IMR-90 (cell line): ENCODE measurements around the gene KLLN. TPM values are rescaled to one million over a fixed set of nuclear protein-coding genes. Genes with fewer than 3 reads are reported as not detected.
A peak's percentile ranks its signal among the peaks of the same experiment; 100 is the strongest.

Experiments used
- ATAC-seq: fragments of 200-7000 bp; cut with Tn5 transposase; 2 replicates; pipeline ENCODE4 v1.9.1; 2020; ENCODE audit warnings: low read depth, mild to moderate bottlenecking, moderate library complexity
- BruUV-seq: library from RNA; stranded (reverse); fragments of 400-500 nt; replicated peaks from 2 replicates; lab custom pipeline; 2021; lab: Mats Ljungman, UMichigan
- CTCF ChIA-PET: fragments of 300-600 bp; formaldehyde crosslinking; extraction: SDS; loops from one replicate; lab custom pipeline; 2021; ENCODE audit warnings: antibody characterized with exemption; lab: Yijun Ruan, JAX
- POLR2A ChIA-PET: fragments of 300-600 bp; sonication (Branson Sonifier 250); formaldehyde crosslinking; loops from one replicate; lab custom pipeline; 2022; ENCODE audit warnings: antibody characterized with exemption; ENCODE audit not compliant: unreplicated experiment; lab: Charles Lee
- DNase-seq: peaks from one replicate; pipeline ENCODE4 v3.0.0; 2013
- H2AFZ ChIP-seq: replicated peaks from 2 replicates; pipeline ENCODE3; 2013; ENCODE audit warnings: low read length, mild to moderate bottlenecking; ENCODE audit not compliant: poor library complexity
- H2AK5ac ChIP-seq: 2 replicates; pipeline ENCODE4 v1.6.1; 2013; ENCODE audit warnings: low read depth, low read length, inconsistent platforms
- H2AK9ac ChIP-seq: replicated peaks from 2 replicates; pipeline ENCODE3; 2013; ENCODE audit warnings: mild to moderate bottlenecking, low read depth, low read length, moderate library complexity; ENCODE audit not compliant: poor library complexity
- H2BK120ac ChIP-seq: 2 replicates; pipeline ENCODE4 v1.6.1; 2013; ENCODE audit warnings: low read depth, low read length, inconsistent platforms
- H2BK15ac ChIP-seq: 3 replicates; pipeline ENCODE4 v1.6.1; 2013; ENCODE audit warnings: low read depth, low read length, inconsistent platforms
- H2BK20ac ChIP-seq: 2 replicates; pipeline ENCODE4 v1.6.1; 2013; ENCODE audit warnings: low read depth, mild to moderate bottlenecking, inconsistent platforms, low read length, moderate library complexity
- H2BK5ac ChIP-seq: 2 replicates; pipeline ENCODE4 v1.6.1; 2013; ENCODE audit warnings: mild to moderate bottlenecking, low read depth, low read length, inconsistent platforms; ENCODE audit not compliant: poor library complexity, severe bottlenecking
- H3K14ac ChIP-seq: replicated peaks from 2 replicates; pipeline ENCODE4 v1.6.1; 2013; ENCODE audit warnings: low read depth, low read length, inconsistent platforms
- H3K18ac ChIP-seq: 2 replicates; pipeline ENCODE4 v1.6.1; 2013; ENCODE audit warnings: low read depth, low read length, control low read depth
- H3K23ac ChIP-seq: 2 replicates; pipeline ENCODE4 v1.6.1; 2013; ENCODE audit warnings: low read depth, low read length, inconsistent platforms
- H3K27ac ChIP-seq: 2 replicates; pipeline ENCODE4 v1.5.1; 2013; ENCODE audit warnings: mild to moderate bottlenecking, control low read depth, low read length; ENCODE audit not compliant: insufficient read depth
- H3K27me3 ChIP-seq: 2 replicates; pipeline ENCODE4 v1.6.1; 2013; ENCODE audit warnings: low read length; ENCODE audit not compliant: control insufficient read depth, insufficient read depth
- H3K36me3 ChIP-seq: 2 replicates; pipeline ENCODE4 v1.6.1; 2013; ENCODE audit warnings: low read length, mixed read lengths; ENCODE audit not compliant: control insufficient read depth, insufficient read depth
- H3K4ac ChIP-seq: 2 replicates; pipeline ENCODE4 v1.6.1; 2013; ENCODE audit warnings: low read depth, low read length, inconsistent platforms
- H3K4me1 ChIP-seq: 2 replicates; pipeline ENCODE4 v1.6.1; 2013; ENCODE audit warnings: low read length, mixed read lengths; ENCODE audit not compliant: control insufficient read depth, insufficient read depth
- H3K4me2 ChIP-seq: 2 replicates; pipeline ENCODE4 v1.6.1; 2013; ENCODE audit warnings: low read depth, mild to moderate bottlenecking, control low read depth, low read length, moderate library complexity
- H3K4me3 ChIP-seq: 2 replicates; pipeline ENCODE4 v1.5.1; 2013; ENCODE audit warnings: low read depth, mild to moderate bottlenecking, control low read depth, low read length, moderate library complexity; ENCODE audit not compliant: insufficient read depth
- H3K56ac ChIP-seq: 2 replicates; pipeline ENCODE4 v1.6.1; 2013; ENCODE audit warnings: low read length, inconsistent platforms; ENCODE audit not compliant: insufficient read depth; ENCODE audit errors: extremely low read depth
- H3K79me1 ChIP-seq, 2 experiments: 2 replicates each; pipeline ENCODE4 v1.6.1; 2013; ENCODE audit warnings: low read length in 2 of 2, inconsistent platforms in 1 of 2, low read depth in 1 of 2
- H3K9ac ChIP-seq: 2 replicates; pipeline ENCODE4 v1.6.1; 2013; ENCODE audit warnings: low read depth, low read length, control low read depth
- H3K9me1 ChIP-seq: 2 replicates; pipeline ENCODE4 v1.6.1; 2013; ENCODE audit warnings: low read length, inconsistent platforms; ENCODE audit not compliant: insufficient read depth
- H3K9me3 ChIP-seq: 2 replicates; pipeline ENCODE4 v1.6.1; 2013; ENCODE audit warnings: low read length; ENCODE audit not compliant: control insufficient read depth, insufficient read depth
- H4K20me1 ChIP-seq: 2 replicates; pipeline ENCODE4 v1.6.1; 2013; ENCODE audit warnings: low read length, inconsistent platforms; ENCODE audit not compliant: insufficient read depth
- H4K5ac ChIP-seq: 2 replicates; pipeline ENCODE4 v1.6.1; 2013; ENCODE audit warnings: mild to moderate bottlenecking, low read depth, low read length, control low read depth
- H4K8ac ChIP-seq, 2 experiments: 2 replicates each; pipeline ENCODE4 v1.6.1; 2013; ENCODE audit warnings: low read depth in 2 of 2, low read length in 2 of 2, control low read depth in 1 of 2, inconsistent platforms in 1 of 2
- H4K91ac ChIP-seq: 2 replicates; pipeline ENCODE4 v1.6.1; 2013; ENCODE audit warnings: low read depth, low read length, inconsistent platforms; ENCODE audit not compliant: insufficient read depth
- BHLHE40 ChIP-seq: fragments of 150-350 bp; IDR thresholded peaks from 2 replicates; pipeline ENCODE4 v1.6.1; 2016; ENCODE audit warnings: mild to moderate bottlenecking, low read depth, low read length
- CEBPB ChIP-seq: IDR thresholded peaks from 2 replicates; pipeline ENCODE4 v1.6.1; 2012; ENCODE audit warnings: low read depth, low read length, improper control_type of control experiment
- FOS ChIP-seq: fragments of 150-350 bp; IDR thresholded peaks from 2 replicates; pipeline ENCODE4 v1.6.1; 2016; ENCODE audit warnings: low read depth, low read length
- MAFK ChIP-seq: IDR thresholded peaks from 2 replicates; pipeline ENCODE4 v1.6.1; 2012; ENCODE audit warnings: low read depth, low read length, improper control_type of control experiment
- MXI1 ChIP-seq: IDR thresholded peaks from 2 replicates; pipeline ENCODE4 v1.6.1; 2012; ENCODE audit warnings: low read depth, mild to moderate bottlenecking, low read length, moderate library complexity, borderline replicate concordance
- POLR2A ChIP-seq: IDR thresholded peaks from 2 replicates; pipeline ENCODE4 v1.6.1; 2012; ENCODE audit warnings: mild to moderate bottlenecking, low read depth, low read length
- RAD21 ChIP-seq: IDR thresholded peaks from 2 replicates; pipeline ENCODE4 v1.6.1; 2012; ENCODE audit warnings: low read length, improper control_type of control experiment
- RCOR1 ChIP-seq: IDR thresholded peaks from 2 replicates; pipeline ENCODE4 v1.6.1; 2012; ENCODE audit warnings: mild to moderate bottlenecking, low read length, improper control_type of control experiment; ENCODE audit not compliant: insufficient replicate concordance
- RFX5 ChIP-seq: IDR thresholded peaks from 2 replicates; pipeline ENCODE4 v1.8.0; 2012; ENCODE audit warnings: low read depth, mild to moderate bottlenecking, low read length, moderate library complexity
- SMC3 ChIP-seq: fragments of 150-350 bp; IDR thresholded peaks from 2 replicates; pipeline ENCODE4 v1.6.1; 2016; ENCODE audit warnings: low read depth, mild to moderate bottlenecking, antibody characterized with exemption, low read length, moderate library complexity
- WGBS, 2 experiments: methylation state at CpG; one replicate each; pipeline versions ENCODE4 v1.1.5 to v1.1.7; 2013; ENCODE audit warnings: missing lambda C conversion rate in 2 of 2; ENCODE audit not compliant: insufficient read length in 1 of 2; ENCODE audit errors: extremely low coverage in 2 of 2; 5-methylcytosine and 5-hydroxymethylcytosine counted together
- dilution Hi-C: fragments of 300-500 bp; cut with HindIII; formaldehyde crosslinking; loops from one replicate; pipeline ENCODE4 v1.14.3; 2018; ENCODE audit warnings: low sequenced_read_pairs; ENCODE audit not compliant: unreplicated experiment
- in situ Hi-C: fragments of 300-500 bp; cut with MboI; formaldehyde crosslinking; loops from 3 replicates; pipeline ENCODE4 v1.14.3; 2019; ENCODE audit warnings: low sequenced_read_pairs, inconsistent platforms, mixed read lengths
- intact Hi-C: fragments of 100-400 bp; cut with micrococcal nuclease; formaldehyde crosslinking; loops from 2 replicates; pipeline ENCODE4 v1.10.0; 2022
- polyA plus RNA-seq, 3 experiments: library from polyadenylated mRNA; depleted of rRNA; stranded (reverse); fragments of >200 nt; gene quantifications; 2 replicates each; pipeline ENCODE4 v1.2.3, GENCODE V29; 2012; ENCODE audit warnings: low replicate concordance in 1 of 3
- total RNA-seq: library from RNA; depleted of rRNA; stranded (reverse); fragments of >200 nt; gene quantifications from 2 replicates; pipeline ENCODE4 v1.2.3, GENCODE V29; 2012

KLLN gene
- total and polyA plus RNA-seq, 2 of the 4 experiments (the other 2 are of a cell fraction) = 0.36 TPM

DNA sequence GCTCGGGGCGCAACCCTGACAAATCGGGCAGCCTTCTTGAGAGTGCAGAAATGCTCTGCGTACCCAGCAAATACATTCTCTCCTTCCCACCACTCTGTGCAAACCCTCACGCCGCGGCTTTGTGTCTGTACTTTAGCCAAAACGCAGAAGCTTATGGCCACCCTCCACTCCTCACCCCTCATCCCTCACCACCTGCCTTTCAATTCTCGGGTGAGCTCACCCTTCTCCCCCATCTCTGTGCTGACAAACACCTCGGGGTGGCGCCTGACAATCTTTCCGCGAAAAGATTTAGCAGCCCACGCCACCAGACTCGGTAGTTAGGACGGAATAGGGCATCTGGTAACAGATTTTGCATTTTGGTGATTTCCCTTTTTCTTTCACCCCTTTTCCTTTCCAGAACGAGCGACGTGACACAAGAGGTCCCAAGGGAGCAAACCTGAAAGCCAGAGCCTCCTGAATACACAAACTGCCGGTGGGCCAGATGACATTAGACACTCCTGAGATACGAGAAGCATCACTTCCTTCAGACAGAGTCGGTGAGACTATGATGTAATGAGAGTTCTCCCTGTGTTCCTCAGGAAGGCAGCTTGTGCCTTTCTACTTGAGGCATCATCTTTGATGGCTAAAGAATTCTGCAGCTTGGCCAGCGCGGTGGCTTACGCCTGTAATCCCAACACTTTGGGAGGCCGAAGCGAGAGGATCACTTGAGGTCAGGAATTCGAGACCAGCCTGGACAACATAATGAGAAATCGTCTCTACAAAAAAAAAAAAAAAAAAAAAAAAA is 44.6 kb downstream of the KLLN start:
- peaks cover 4 to 20% of the 10 kb centered on the region in 2 experiments; a peak in 2 of 4 replicates for H3K79me1 ChIP-seq
- peak overlapping the region; percentile 65 for H4K5ac ChIP-seq
- peak overlapping the region; percentile 53 for H3K4ac ChIP-seq
- H2AK5ac ChIP-seq = peak overlapping the region; percentile 8; the same call in 1 of the 2 replicates
- POLR2A ChIA-PET = no interaction called here
- no peaks in the 10 kb centered on the region for H3K4me1 ChIP-seq
- H3K4me3 ChIP-seq = peak overlapping the region; percentile 84
- no peaks in the 10 kb centered on the region; the same call in 1 of the 2 replicates for H4K20me1 ChIP-seq
- H2AK9ac ChIP-seq = peak overlapping the region; percentile 57
- peak overlapping the region; percentile 75 to 91 for H4K8ac ChIP-seq
- H2BK20ac ChIP-seq = no peak overlapping the region
- CTCF ChIA-PET = interaction anchor here (0.6 kb wide), 1 partner anchor 24 kb away, joined by 3 read pairs; no protein-coding TSS in a partner anchor
- in situ Hi-C loops (no loop called here), intact Hi-C loops (no loop called here), dilution Hi-C loops (no loop called here)
- H3K9me3 ChIP-seq = no peaks in the 10 kb centered on the region
- H3K27me3 ChIP-seq = no peaks in the 10 kb centered on the region
- H2AFZ ChIP-seq = peak overlapping the region; percentile 99
- H3K14ac ChIP-seq = peak overlapping the region; percentile 59
- DNase-seq (peak; percentile 43), ATAC-seq (peak; percentile 56)
- no peak overlapping the region for H3K56ac ChIP-seq
- H3K36me3 ChIP-seq = no peaks in the 10 kb centered on the region
- H3K4me2 ChIP-seq = peak overlapping the region; percentile 82
- peak overlapping the region; percentile 19 for H2BK5ac ChIP-seq
- H3K9me1 ChIP-seq = no peaks in the 10 kb centered on the region; the same call in 1 of the 2 replicates
- H2BK120ac ChIP-seq = no peak overlapping the region; the same call in 1 of the 2 replicates
- peak overlapping the region; percentile 72 for H3K9ac ChIP-seq
- peak overlapping the region; percentile 55 for H4K91ac ChIP-seq
- no peak overlapping the region for H3K18ac ChIP-seq
- H3K23ac ChIP-seq = peak overlapping the region; percentile 59
- BruUV-seq = no TSS peak
- H2BK15ac ChIP-seq = peak overlapping the region; percentile 22; the same call in 1 of the 3 replicates
- TF ChIP-seq MXI1 (no peak), BHLHE40 (no peak), FOS (no peak), MAFK (no peak), SMC3 (no peak), POLR2A (no peak), RCOR1 (no peak), RFX5 (no peak), RAD21 (peak; percentile 12; the same call in 1 of the 2 replicates), CEBPB (peak; percentile 24; the same call in 1 of the 2 replicates)
- H3K27ac ChIP-seq = peak overlapping the region; percentile 28; the same call in 1 of the 2 replicates
- WGBS, 2 experiments = 0% methylated on average over 14 of the region's 29 CpGs; no CpG with 5 or more reads in 1 of the 2 experiments
